LoVo (cell line): ENCODE results near the gene GLIPR1.
"Not testable (repeated sequence)": the region's sequence is repeated elsewhere in the genome, so short reads cannot be mapped to it uniquely, and the experiment has no call there.

Source experiments
- DNase-seq: peaks from one replicate; pipeline ENCODE4 v3.0.0-alpha.2; 2016; ENCODE audit warnings: low spot score

Gene GLIPR1

DNA sequence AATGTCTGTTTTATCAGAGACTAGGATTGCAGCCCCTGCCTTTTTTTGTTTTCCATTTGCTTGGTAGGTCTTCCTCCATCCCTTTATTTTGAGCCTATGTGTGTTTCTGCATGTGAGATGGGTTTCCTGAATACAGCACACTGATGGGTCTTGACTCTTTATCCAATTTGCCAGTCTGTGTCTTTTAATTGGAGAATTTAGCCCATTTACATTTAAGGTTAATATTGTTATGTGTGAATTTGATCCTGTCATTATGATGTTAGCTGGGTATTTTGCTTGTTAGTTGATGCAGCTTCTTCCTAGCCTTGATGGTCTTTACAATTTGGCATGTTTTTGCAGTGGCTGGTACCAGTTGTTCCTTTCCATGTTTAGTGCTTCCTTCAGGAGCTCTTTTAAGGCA lies 40.7 kb downstream of the GLIPR1 start:
- not testable (repeated sequence) for DNase-seq

GRCh38 chr12:75522124-75522523 lies 41.6 kb downstream of the GLIPR1 start:
- DNase-seq = not testable (repeated sequence)

DNA sequence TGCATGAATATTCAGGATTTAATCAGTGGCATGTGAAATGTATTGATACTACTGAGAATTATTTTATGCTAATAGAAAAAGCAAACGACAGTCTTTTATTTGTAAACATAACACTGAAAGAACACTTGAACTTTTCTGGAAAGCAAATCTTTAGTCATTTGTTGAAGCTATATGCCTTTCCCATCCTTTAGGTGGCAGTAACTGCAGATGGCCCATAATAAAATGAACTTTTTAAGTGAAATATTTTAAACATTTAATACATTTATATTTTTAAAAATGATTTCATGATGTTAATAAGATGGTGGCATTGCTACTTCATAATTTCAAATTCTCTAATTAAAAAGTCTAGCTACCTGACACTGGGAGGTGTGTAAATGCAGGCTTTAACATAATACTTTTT lies 44.7 kb downstream of the GLIPR1 start:
- no peak for DNase-seq

DNA sequence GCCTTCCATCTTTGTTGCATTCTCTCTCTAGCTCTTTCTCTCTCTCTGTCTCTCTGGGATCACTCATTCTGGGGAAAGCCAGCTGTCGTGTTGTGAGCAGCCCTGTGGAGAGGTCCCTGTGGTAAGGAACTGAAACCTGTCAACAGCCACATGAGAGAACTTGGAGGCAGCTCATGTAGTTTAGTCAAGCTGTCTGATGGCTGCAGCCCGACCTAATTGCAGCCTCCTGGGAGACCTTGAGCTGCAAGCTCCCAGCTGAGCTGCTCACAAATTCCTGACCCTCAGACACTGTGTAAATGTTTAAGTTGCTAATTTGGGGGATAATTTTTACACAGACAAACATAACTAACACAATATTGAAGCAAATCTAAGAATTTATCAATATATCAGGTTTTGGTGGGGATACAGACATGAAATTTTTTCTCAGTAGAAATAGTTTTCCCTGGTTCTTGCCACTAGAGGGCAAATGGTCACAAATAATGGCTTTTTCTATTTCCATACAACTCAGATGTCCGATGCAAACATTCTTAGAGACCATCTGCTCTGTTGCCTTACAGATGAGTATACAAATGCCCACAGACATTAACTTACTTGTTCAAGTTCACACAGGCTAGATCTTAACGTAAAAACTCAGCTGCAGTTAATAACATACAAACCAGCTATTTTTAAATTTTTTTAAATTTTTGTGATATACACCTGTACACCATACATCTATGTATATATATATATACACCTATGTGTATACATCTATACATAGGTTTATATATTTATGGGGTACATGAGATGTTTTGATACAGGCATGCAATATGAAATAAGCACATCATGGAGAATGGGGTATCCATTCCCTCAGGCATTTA lies 46.3 kb downstream of the GLIPR1 start:
- peak; percentile 78 for DNase-seq

- DNase-seq = peak; percentile 39
These were observed 47.7 kb downstream of the GLIPR1 start for GRCh38 chr12:75528272-75528671.

GRCh38 chr12:75528692-75529091 lies 48.1 kb downstream of the GLIPR1 start:
- no peak for DNase-seq

- DNase-seq = no peak
These were observed 48.8 kb downstream of the GLIPR1 start for GRCh38 chr12:75529316-75529715.

DNA sequence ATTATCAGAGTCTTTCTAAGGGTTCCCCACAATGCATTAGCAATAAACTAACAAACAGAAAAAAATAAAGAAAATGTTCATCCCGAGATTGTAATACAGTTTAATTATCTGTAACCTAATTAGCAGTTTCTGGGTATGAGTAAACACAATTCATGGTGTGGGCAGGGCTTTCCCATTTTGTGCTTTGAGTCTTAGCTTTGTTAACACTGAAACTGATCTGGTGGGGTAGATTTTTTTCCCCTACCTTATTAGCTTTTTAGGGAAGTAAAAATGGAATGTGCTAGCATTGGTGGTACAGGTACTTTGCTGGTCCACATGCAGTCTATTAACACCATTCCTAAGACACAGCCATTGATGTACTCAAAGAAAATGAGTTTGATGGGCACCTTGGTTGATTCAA lies 49.3 kb downstream of the GLIPR1 start:
- no peak for DNase-seq

- no peak for DNase-seq
These were observed 52.7 kb downstream of the GLIPR1 start for GRCh38 chr12:75533239-75533638.

- DNase-seq = no peak
These were observed 59.3 kb downstream of the GLIPR1 start for GRCh38 chr12:75539889-75540288.

GRCh38 chr12:75542942-75543341 lies 62.4 kb downstream of the GLIPR1 start:
- no peak for DNase-seq

GRCh38 chr12:75543529-75543928 lies 63.0 kb downstream of the GLIPR1 start:
- no peak for DNase-seq

- no peak for DNase-seq
These were observed 65.1 kb downstream of the GLIPR1 start for GRCh38 chr12:75545636-75546035.

DNA sequence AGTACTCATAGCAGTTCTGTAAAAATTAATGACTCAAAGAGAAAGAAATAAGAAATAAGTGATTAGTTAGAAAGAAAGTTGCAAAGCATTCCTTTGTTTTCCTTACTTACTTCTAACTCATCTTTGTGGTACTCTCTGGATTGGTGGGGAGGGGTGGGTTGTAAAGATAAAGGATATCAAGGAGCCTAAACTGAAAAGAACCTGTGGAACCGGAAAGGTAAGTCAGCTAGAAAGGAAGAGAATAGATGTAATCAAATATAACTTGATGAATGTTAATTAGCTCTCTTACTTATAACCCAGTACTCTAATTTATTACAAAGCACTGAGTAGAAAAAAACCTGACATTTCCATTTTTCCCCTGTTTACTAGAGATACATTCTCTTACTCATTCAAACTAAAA lies 68.3 kb downstream of the GLIPR1 start:
- peak; percentile 36 for DNase-seq

DNA sequence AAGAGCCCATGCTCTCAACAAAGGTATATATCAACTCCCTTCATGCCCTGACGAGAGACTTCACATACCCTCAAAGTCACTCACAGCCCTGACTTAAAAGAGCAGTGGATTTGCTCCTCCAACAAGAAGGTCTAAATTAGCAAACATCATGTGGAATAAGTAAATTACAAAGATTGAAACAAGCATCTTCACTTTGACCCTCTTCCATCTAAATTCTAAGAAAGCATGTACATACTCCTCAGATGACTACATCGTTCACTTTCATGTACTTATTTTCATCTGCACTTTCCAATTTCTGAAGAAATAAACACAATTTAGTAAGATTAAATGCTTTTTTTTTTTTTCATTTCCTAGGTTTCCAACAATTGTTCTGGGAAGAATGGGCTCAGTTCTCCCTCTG lies 69.4 kb downstream of the GLIPR1 start:
- no peak for DNase-seq

DNA sequence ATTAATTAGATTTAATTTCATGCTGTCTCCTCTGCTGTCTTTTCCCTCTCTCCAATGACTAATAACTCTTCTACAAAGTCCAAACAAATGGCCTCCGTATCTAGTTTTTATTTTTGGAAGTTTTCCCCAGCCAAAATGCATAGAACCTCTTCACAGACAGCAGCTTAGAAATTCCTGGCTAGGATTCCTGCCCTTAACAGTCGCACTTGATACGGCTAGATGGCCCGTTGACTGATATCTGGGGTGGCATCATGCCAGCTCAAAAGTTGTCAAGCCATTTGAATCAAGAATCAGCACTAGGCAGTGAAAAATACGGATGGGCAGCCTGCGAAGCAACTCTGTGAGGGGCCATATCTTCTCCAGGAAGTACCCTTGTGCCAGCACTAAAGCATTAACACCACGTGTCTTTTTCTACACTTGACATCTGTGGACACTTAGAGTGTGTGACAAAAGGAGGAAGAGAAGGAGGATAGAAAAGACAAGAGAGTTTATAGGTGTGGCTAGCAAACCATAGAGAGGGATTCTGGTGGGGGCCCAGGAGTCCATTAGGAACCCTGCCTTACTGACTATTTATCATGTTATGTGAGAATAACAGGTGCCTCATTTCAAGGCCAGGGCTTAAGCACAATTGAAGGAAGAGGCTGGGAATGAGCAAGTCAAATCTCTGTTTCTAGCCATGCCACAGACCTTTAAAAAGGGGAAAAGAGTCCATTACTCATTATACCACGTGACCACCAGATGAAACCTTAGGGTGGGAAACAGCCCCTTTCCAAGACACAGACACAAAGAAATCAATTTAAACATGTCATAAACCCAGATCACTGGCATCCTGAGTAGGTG lies 70.1 kb downstream of the GLIPR1 start:
- DNase-seq = no peak

- DNase-seq = no peak
These were observed 70.9 kb downstream of the GLIPR1 start for GRCh38 chr12:75551477-75551876.

GRCh38 chr12:75553398-75553797 lies 72.8 kb downstream of the GLIPR1 start:
- DNase-seq = peak; percentile 63
